Superior temporal gyrus (tissue), 1 donor: Measurements from ENCODE around the gene CHD2.

Experiments used
- DNase-seq: peaks from one replicate; pipeline ENCODE4 v3.0.0-alpha.2; 2016; ENCODE audit errors: extremely low spot score

Gene CHD2

GRCh38 chr15:92885224-92886041 lies 14.7 kb upstream of the CHD2 start:
- peak; percentile 59 for DNase-seq

GRCh38 chr15:92886042-92886537 lies 14.0 kb upstream of the CHD2 start:
- peak; percentile 71 for DNase-seq

- DNase-seq: peak; percentile 47
Measured at GRCh38 chr15:92886815-92887214, 13.3 kb upstream of the CHD2 start.

GRCh38 chr15:92887869-92888268 lies 12.3 kb upstream of the CHD2 start:
- DNase-seq: peak; percentile 13

- DNase-seq: peak; percentile 22
Measured at GRCh38 chr15:92889390-92890107, 10.6 kb upstream of the CHD2 start.

- no peak for DNase-seq
Measured at GRCh38 chr15:92891533-92892200, 8.5 kb upstream of the CHD2 start.

GRCh38 chr15:92892201-92892555 lies 7.9 kb upstream of the CHD2 start:
- no peak for DNase-seq

GRCh38 chr15:92893200-92893599 lies 6.9 kb upstream of the CHD2 start:
- DNase-seq: no peak

GRCh38 chr15:92896561-92896960 lies 3.6 kb upstream of the CHD2 start:
- DNase-seq: no peak

- DNase-seq: no peak
Measured at GRCh38 chr15:92897620-92898019, 2.5 kb upstream of the CHD2 start.

- no peak for DNase-seq
Measured at GRCh38 chr15:92898988-92899582, 1.0 kb upstream of the CHD2 start.

- no peak for DNase-seq
Measured at GRCh38 chr15:92899601-92899947, 550 bp upstream of the CHD2 start.

GRCh38 chr15:92900731-92901071 lies 577 bp downstream of the CHD2 start:
- DNase-seq: no peak

- peak; percentile 74 for DNase-seq
Measured at GRCh38 chr15:92901072-92901761, 1.1 kb downstream of the CHD2 start.

- no peak for DNase-seq
Measured at GRCh38 chr15:92901995-92902394, 1.9 kb downstream of the CHD2 start.

- no peak for DNase-seq
Measured at GRCh38 chr15:92902737-92903593, 2.8 kb downstream of the CHD2 start.

- no peak for DNase-seq
Measured at GRCh38 chr15:92903631-92903965, 3.5 kb downstream of the CHD2 start.

GRCh38 chr15:92903966-92904721 lies 4.0 kb downstream of the CHD2 start:
- DNase-seq: peak; percentile 98

- DNase-seq: peak; percentile 67
Measured at GRCh38 chr15:92904722-92905571, 4.8 kb downstream of the CHD2 start.
